GM21526 (cell line): Measurements from ENCODE around the gene C4orf54.

ENCODE experiments used
- ATAC-seq: cut with Tn5 transposase; IDR thresholded peaks from one replicate; pipeline ENCODE4 v1.9.1; 2021; ENCODE audit warnings: moderate library complexity; ENCODE audit not compliant: unreplicated experiment, low FRiP score

Gene C4orf54

GRCh38 chr4:99628040-99628439 is 29.6 kb downstream of the C4orf54 start:
- no peak for ATAC-seq

- ATAC-seq, result no peak
Measured at GRCh38 chr4:99625369-99625768, 32.3 kb downstream of the C4orf54 start.

GRCh38 chr4:99624141-99624719 is 33.4 kb downstream of the C4orf54 start:
- ATAC-seq, result no peak

- ATAC-seq, result no peak
Measured at GRCh38 chr4:99622341-99622740, 35.3 kb downstream of the C4orf54 start.

- ATAC-seq, result no peak
Measured at GRCh38 chr4:99617374-99617773, 40.3 kb downstream of the C4orf54 start.

- no peak for ATAC-seq
Measured at GRCh38 chr4:99615170-99615820, 42.3 kb downstream of the C4orf54 start.

- ATAC-seq, result no peak
Measured at GRCh38 chr4:99614491-99614890, 43.1 kb downstream of the C4orf54 start.

GRCh38 chr4:99612704-99613103 is 44.9 kb downstream of the C4orf54 start:
- ATAC-seq, result no peak

GRCh38 chr4:99612281-99612680 is 45.3 kb downstream of the C4orf54 start:
- no peak for ATAC-seq

GRCh38 chr4:99610605-99611175 is 46.9 kb downstream of the C4orf54 start:
- no peak for ATAC-seq

GRCh38 chr4:99608417-99608816 is 49.2 kb downstream of the C4orf54 start:
- ATAC-seq, result no peak
